Ovary (tissue), 10 donors: Measurements from ENCODE around the gene RIC1. TPM values are rescaled to one million over a fixed set of nuclear protein-coding genes. Genes with fewer than 3 reads are reported as not detected.
"Not testable (repeated sequence)": the region's sequence is repeated elsewhere in the genome, so short reads cannot be mapped to it uniquely, and the experiment has no call there.

ENCODE experiments used
- DNase-seq, 5 donors: peaks; one replicate each; pipeline ENCODE4 v3.0.0-alpha.2; 2019 to 2020
- H3K27ac ChIP-seq, 2 donors: fragments of 200-600 bp; one replicate each; pipeline versions ENCODE4 v1.5.1 to v1.8.0; 2019 to 2022
- H3K27me3 ChIP-seq: fragments of 200-600 bp; one replicate; pipeline ENCODE4 v1.8.0; 2022
- H3K36me3 ChIP-seq: fragments of 200-600 bp; sonication (generic); one replicate; pipeline ENCODE4 v1.5.1; 2019
- H3K4me1 ChIP-seq: one replicate; pipeline ENCODE4 v1.8.1; 2013; ENCODE audit warnings: mild to moderate bottlenecking, moderate library complexity; ENCODE audit not compliant: insufficient read depth
- H3K4me3 ChIP-seq: fragments of 200-600 bp; sonication (generic); one replicate; pipeline ENCODE4 v1.5.1; 2017
- H3K9me3 ChIP-seq, 2 donors: fragments of 200-600 bp in 1 of 2; sonication (generic) in 1 of 2; one replicate each; pipeline versions ENCODE4 v1.5.1 to v1.8.1; 2013 to 2019; ENCODE audit warnings: mild to moderate bottlenecking in 1 of 2, moderate library complexity in 1 of 2
- EP300 ChIP-seq: sonication (generic); formaldehyde crosslinking; IDR thresholded peaks from one replicate; pipeline ENCODE4 v1.6.1; 2017; ENCODE audit warnings: antibody characterized with exemption
- POLR2A ChIP-seq: fragments of 450-650 bp; IDR thresholded peaks from one replicate; pipeline ENCODE4 v1.6.1; 2017; ENCODE audit warnings: antibody characterized with exemption, mild to moderate bottlenecking, moderate library complexity
- WGBS, 3 donors: extraction: QIAGEN DNeasy Blood & Tissue Kit in 1 of 3; methylation state at CpG; one replicate each; pipeline versions ENCODE4 v1.1.5 to v1.1.7; 2013 to 2017; 5-methylcytosine and 5-hydroxymethylcytosine counted together
- intact Hi-C, 4 donors: fragments of 100-400 bp; cut with DNase I; formaldehyde crosslinking; loops; one replicate each; pipeline versions ENCODE4 v1.11.0 to v1.15.1; 2022 to 2023
- long read RNA-seq, 3 donors: library from polyadenylated mRNA in 2 of 3; unstranded in 2 of 3; transcript quantifications; one replicate each; pipeline ENCODE4 v2.0.0 and lab custom pipeline, GENCODE V29; 2021 to 2026
- polyA plus RNA-seq, 2 donors: library from polyadenylated mRNA; stranded (reverse); fragments of 200-250 nt in 1 of 2; fragments of 350-450 nt in 1 of 2; fragmentation: Illumina TruSeq in 1 of 2; extraction: RNeasy Lipid Tissue Mini Kit (QIAGEN cat#74804) in 1 of 2; gene quantifications; one replicate each; pipeline ENCODE4 v1.2.3, GENCODE V29; 2013 to 2014
- total RNA-seq, 7 donors: library from RNA; depleted of rRNA in 2 of 7; stranded (reverse); fragments of >200 nt in 2 of 7; fragmentation: NEBNext Ultra II Directional in 3 of 7; extraction: Animal tissue kit (Norgen Biotek cat#: 25700) in 3 of 7; gene quantifications; one replicate each; pipeline versions ENCODE4 v1.1.0 to v1.2.4, GENCODE V29; 2016 to 2023
- TF ChIP-seq, protein P1 (sequence below), 3 donors: fragments of 450-650 bp in 2 of 3; fragments of 200-600 bp in 1 of 3; IDR thresholded peaks; one replicate each; pipeline versions ENCODE4 v1.5.1 to v1.8.0; 2016 to 2022; ENCODE audit warnings: antibody characterized with exemption in 3 of 3, mild to moderate bottlenecking in 1 of 3
- donor health status: DM: no; HTN: no; CAD: no; lungs with moderate emphysema.
- donor health status: DM: no; HTN: no; CAD: no.
- donor health status: Bipolar disorder and iron deficiency.
- donor health status: DM: yes; HTN: yes; CAD: no.
- donor health status: DM: no; HTN: no; CAD: no.
- donor health status: DM: yes; HTN: yes; CAD: no.

RIC1 gene, protein sequence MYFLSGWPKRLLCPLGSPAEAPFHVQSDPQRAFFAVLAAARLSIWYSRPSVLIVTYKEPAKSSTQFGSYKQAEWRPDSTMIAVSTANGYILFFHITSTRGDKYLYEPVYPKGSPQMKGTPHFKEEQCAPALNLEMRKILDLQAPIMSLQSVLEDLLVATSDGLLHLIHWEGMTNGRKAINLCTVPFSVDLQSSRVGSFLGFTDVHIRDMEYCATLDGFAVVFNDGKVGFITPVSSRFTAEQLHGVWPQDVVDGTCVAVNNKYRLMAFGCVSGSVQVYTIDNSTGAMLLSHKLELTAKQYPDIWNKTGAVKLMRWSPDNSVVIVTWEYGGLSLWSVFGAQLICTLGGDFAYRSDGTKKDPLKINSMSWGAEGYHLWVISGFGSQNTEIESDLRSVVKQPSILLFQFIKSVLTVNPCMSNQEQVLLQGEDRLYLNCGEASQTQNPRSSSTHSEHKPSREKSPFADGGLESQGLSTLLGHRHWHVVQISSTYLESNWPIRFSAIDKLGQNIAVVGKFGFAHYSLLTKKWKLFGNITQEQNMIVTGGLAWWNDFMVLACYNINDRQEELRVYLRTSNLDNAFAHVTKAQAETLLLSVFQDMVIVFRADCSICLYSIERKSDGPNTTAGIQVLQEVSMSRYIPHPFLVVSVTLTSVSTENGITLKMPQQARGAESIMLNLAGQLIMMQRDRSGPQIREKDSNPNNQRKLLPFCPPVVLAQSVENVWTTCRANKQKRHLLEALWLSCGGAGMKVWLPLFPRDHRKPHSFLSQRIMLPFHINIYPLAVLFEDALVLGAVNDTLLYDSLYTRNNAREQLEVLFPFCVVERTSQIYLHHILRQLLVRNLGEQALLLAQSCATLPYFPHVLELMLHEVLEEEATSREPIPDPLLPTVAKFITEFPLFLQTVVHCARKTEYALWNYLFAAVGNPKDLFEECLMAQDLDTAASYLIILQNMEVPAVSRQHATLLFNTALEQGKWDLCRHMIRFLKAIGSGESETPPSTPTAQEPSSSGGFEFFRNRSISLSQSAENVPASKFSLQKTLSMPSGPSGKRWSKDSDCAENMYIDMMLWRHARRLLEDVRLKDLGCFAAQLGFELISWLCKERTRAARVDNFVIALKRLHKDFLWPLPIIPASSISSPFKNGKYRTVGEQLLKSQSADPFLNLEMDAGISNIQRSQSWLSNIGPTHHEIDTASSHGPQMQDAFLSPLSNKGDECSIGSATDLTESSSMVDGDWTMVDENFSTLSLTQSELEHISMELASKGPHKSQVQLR (N-terminal part only)
- total RNA-seq: 10 to 100 TPM; 16.6 to 35.6 (median 21.9) TPM
- polyA plus RNA-seq: 10 to 100 TPM in 1 of 2 donors, 1 to 10 TPM in 1; 6.9 to 13.4 TPM
- long read RNA-seq, donor 1, partial matches to known transcripts: 0 of 2 reads
- long read RNA-seq, donor 1, other reads (novel, unspliced or antisense): 2 of 2 reads
- long read RNA-seq, donor 2, full-length matches to known transcripts: 2 of 8 reads
- long read RNA-seq, donor 2, partial matches to known transcripts: 0 of 8 reads
- long read RNA-seq, donor 2, other reads (novel, unspliced or antisense): 6 of 8 reads
- long read RNA-seq, donor 3, full-length matches to known transcripts: 7 of 18 reads
- long read RNA-seq, donor 3, partial matches to known transcripts: 5 of 18 reads
- long read RNA-seq, donor 3, other reads (novel, unspliced or antisense): 6 of 18 reads

DNA sequence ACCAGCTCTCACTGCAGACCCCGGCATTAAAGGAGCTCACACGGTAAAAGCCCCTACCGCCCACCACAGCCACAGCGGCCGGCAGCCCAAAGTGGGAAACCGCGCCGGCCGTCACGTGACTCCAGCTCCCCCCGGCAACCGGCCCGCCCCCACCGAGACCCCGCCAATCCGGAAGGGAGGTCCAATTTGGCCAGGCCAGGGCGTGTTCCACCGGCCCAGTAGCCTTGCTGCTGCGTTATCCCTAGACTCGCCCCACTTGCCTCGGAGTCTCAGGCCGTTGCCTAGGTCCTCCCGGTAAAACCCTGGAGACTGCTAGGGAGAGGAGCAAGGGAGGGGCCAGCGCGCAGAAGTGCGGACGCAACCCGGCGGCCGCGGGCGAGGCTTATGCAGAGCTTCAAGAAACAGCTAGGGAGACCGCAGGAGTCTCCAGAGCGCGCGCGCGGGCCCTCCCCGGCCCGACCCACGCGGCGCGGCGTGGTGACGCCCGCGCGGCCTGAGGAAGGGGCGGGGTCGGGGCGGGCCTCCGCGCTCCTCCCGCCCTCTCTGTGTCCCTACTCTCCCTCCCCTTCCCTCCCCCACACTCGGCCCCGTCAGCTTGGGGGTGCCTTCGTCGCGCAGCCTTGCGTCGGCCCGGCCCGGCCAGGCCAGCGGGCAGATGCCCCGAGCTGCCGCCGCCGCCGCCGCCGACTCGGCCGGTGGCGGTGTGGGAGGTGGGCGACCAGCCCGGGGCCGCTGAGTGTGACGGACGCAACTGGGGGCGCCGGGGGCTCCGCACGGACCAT lies at the start of gene RIC1:
Gene RIC1 (plus strand): TSS at position 578 of the 782 bp plus-strand sequence. CDS start 203 bp downstream, at position 781.
- Histone ChIP-seq H3K4me3 (peak within 1 kb of the TSS; percentile 81), H3K27ac (peak within 1 kb of the TSS; percentile 97 to 99), H3K36me3 (no peaks in the 10 kb centered on the region), H3K27me3 (no peaks in the 10 kb centered on the region), H3K4me1 (peaks cover 8% of the 10 kb centered on the region), H3K9me3 (no peaks in the 10 kb centered on the region)
- intact Hi-C loops: loop anchor here in 2 of 4 donors (5.0 to 10.0 kb wide), 2 partner anchors 74 to 964 kb away; partner anchors contain the start of genes PLPP6 (in 1 of the 2) and SPATA6L (in 1 of the 2)
- DNase-seq: peak; percentile 89 to 92 (median 92)
- WGBS, 3 donors: 1% methylated on average over 52 to 84 of the region's 84 CpGs
- TF ChIP-seq EP300: no peak
- TF ChIP-seq, protein P1, sequence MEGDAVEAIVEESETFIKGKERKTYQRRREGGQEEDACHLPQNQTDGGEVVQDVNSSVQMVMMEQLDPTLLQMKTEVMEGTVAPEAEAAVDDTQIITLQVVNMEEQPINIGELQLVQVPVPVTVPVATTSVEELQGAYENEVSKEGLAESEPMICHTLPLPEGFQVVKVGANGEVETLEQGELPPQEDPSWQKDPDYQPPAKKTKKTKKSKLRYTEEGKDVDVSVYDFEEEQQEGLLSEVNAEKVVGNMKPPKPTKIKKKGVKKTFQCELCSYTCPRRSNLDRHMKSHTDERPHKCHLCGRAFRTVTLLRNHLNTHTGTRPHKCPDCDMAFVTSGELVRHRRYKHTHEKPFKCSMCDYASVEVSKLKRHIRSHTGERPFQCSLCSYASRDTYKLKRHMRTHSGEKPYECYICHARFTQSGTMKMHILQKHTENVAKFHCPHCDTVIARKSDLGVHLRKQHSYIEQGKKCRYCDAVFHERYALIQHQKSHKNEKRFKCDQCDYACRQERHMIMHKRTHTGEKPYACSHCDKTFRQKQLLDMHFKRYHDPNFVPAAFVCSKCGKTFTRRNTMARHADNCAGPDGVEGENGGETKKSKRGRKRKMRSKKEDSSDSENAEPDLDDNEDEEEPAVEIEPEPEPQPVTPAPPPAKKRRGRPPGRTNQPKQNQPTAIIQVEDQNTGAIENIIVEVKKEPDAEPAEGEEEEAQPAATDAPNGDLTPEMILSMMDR (IDR thresholded peaks at IDR 0.05): peak in 1 of 3 donors; percentile 47
- peak; percentile 90 for TF ChIP-seq POLR2A

DNA sequence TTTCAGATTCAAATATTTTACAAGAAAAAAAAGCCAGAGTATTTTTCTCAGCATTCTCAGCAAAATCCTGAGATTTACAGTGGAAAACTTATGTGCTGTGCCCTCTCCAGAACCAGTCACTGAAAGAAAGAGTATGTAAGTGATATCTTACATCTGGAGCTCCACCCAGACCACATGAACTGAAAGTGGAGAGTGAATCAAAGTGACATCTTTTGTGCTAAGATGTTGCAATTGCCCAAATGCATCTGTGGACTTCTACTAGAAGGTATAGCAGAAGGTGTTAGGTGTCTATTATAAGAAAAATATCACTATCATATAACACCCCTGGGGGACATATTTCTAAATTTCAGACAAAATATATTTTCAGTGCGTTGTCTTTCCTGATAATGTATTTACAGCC lies 49.0 kb upstream of the RIC1 start:
- H3K36me3 ChIP-seq: no peaks in the 10 kb centered on the region
- no peak for DNase-seq
- no peak overlapping the region for H3K27ac ChIP-seq
- intact Hi-C loops: no loop called here
- H3K4me3 ChIP-seq: no peak overlapping the region
- WGBS, 3 donors: 88% methylated on average over 1 of the region's 1 CpG
- TF ChIP-seq, protein P1 (IDR thresholded peaks at IDR 0.05): no peak
- TF ChIP-seq EP300 (no peak), POLR2A (no peak)
- H3K27me3 ChIP-seq: no peaks in the 10 kb centered on the region
- H3K4me1 ChIP-seq: no peaks in the 10 kb centered on the region
- H3K9me3 ChIP-seq: no peaks in the 10 kb centered on the region

DNA sequence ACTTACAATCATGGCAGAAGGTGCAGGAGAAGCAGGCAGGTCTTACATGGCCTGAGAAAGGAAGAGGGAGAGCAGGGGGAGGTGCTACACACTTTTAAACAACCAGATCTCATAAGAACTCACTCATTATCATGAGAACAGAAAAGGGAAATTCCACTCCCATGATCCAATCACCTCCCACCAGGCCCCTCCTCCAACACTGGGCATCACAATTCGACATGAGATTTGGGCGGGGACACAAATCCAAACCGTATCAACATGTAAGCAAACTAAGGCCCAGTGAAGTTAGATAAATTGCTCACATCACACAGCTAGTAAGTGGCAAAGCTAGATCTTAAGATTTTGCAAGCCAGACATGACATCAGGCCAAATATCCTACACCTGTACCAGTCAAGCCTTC lies 48.3 kb upstream of the RIC1 start:
- intact Hi-C loops: no loop called here
- Histone ChIP-seq H3K27ac (no peak overlapping the region), H3K27me3 (no peaks in the 10 kb centered on the region), H3K4me3 (no peak overlapping the region), H3K36me3 (no peaks in the 10 kb centered on the region), H3K9me3 (no peaks in the 10 kb centered on the region), H3K4me1 (no peaks in the 10 kb centered on the region)
- WGBS, 3 donors: 84 to 92% (median 87%) methylated on average over 3 of the region's 3 CpGs
- TF ChIP-seq, protein P1 (IDR thresholded peaks at IDR 0.05): no peak
- no peak for TF ChIP-seq POLR2A
- TF ChIP-seq EP300: no peak
- DNase-seq: no peak

DNA sequence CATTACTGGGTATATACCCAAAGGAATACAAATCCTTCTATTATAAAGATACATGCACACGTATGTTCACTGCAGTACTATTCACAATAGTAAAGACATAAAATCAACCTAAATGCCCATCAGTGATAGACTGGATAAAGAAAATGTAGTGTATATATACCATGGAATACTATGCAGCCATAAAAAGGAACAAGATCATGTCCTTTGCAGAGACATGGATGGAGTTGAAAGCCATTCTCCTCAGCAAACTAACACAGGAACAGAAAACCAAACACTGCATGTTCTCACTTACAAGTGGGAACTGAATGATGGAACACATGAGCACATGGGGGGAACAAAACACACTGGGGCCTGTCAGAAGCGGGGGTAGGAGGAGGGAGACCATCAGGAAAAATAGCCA lies 47.2 kb upstream of the RIC1 start:
- H3K27ac ChIP-seq, intact Hi-C loops, H3K4me3 ChIP-seq, H3K27me3 ChIP-seq, H3K36me3 ChIP-seq, DNase-seq, H3K9me3 ChIP-seq, H3K4me1 ChIP-seq: not testable (repeated sequence)
- 95 to 98% (median 98%) methylated on average over 2 of the region's 2 CpGs for WGBS, 3 donors
